ENCODE data around the gene TMPRSS7. TPM values are rescaled to one million over a fixed set of nuclear protein-coding genes. Genes with fewer than 3 reads are reported as not detected.

Gene TMPRSS7
- total and polyA plus RNA-seq, 7 donors, result under 0.01 TPM; not detected in 6

- Histone ChIP-seq H3K4me3 (peak overlapping the region in 3 of 4 donors; percentile 15 to 39 (median 39)), H3K36me3 (no peaks in the 10 kb centered on the region), H3K27me3 (peaks cover 0 to 22% (median 0%) of the 10 kb centered on the region in 3 donors), H3K9me3 (no peaks in the 10 kb centered on the region), H3K4me1 (peaks cover 0 to 13% (median 12%) of the 10 kb centered on the region in 4 donors), H3K27ac (no peak overlapping the region)
- TF ChIP-seq POLR2AphosphoS5 (IDR thresholded peaks at IDR 0.05) (no peak), EP300 (IDR thresholded peaks at IDR 0.05) (no peak), CTCF (IDR thresholded peaks at IDR 0.05) (no peak), POLR2A (IDR thresholded peaks at IDR 0.05) (no peak)
- intact Hi-C loops (cut with DNase I), result no loop called here
- 37 to 39% methylated on average over 19 of the region's 19 CpGs for WGBS, 2 donors
- DNase-seq, result no peak
These were observed 34.8 kb upstream of the TMPRSS7 start for GRCh38 chr3:111999484-112000324.

- Histone ChIP-seq H3K36me3 (no peaks in the 10 kb centered on the region), H3K4me3 (no peak overlapping the region), H3K27ac (no peak overlapping the region), H3K27me3 (peaks cover 0 to 22% (median 0%) of the 10 kb centered on the region in 3 donors), H3K4me1 (peaks cover 0 to 13% (median 12%) of the 10 kb centered on the region in 4 donors), H3K9me3 (no peaks in the 10 kb centered on the region)
- DNase-seq, result no peak
- no peak for TF ChIP-seq CTCF (IDR thresholded peaks at IDR 0.05)
- TF ChIP-seq EP300 (IDR thresholded peaks at IDR 0.05), result no peak
- no peak for TF ChIP-seq POLR2AphosphoS5 (IDR thresholded peaks at IDR 0.05)
- WGBS, 2 donors, result 87 to 93% methylated on average over 5 of the region's 5 CpGs
- intact Hi-C loops (cut with DNase I), result no loop called here
These were observed 34.2 kb upstream of the TMPRSS7 start for GRCh38 chr3:112000367-112000771.

GRCh38 chr3:112000966-112001365 lies 33.6 kb upstream of the TMPRSS7 start:
- no peak for DNase-seq
- no peaks in the 10 kb centered on the region for H3K9me3 ChIP-seq
- H3K36me3 ChIP-seq, result no peaks in the 10 kb centered on the region
- intact Hi-C loops (cut with DNase I), result no loop called here
- H3K4me1 ChIP-seq, result peaks cover 0 to 13% (median 12%) of the 10 kb centered on the region in 4 donors
- TF ChIP-seq POLR2A (IDR thresholded peaks at IDR 0.05) (no peak), CTCF (IDR thresholded peaks at IDR 0.05) (no peak)
- H3K4me3 ChIP-seq, result no peak overlapping the region
- WGBS, 2 donors, result 63 to 71% methylated on average over 2 of the region's 2 CpGs
- H3K27ac ChIP-seq, result no peak overlapping the region
- peaks cover 0 to 22% (median 0%) of the 10 kb centered on the region in 3 donors for H3K27me3 ChIP-seq

GRCh38 chr3:112001526-112001925 lies 33.0 kb upstream of the TMPRSS7 start:
- intact Hi-C loops (cut with DNase I), result no loop called here
- no peak overlapping the region for H3K4me3 ChIP-seq
- H3K27me3 ChIP-seq, result peaks cover 0 to 22% (median 0%) of the 10 kb centered on the region in 3 donors
- no peaks in the 10 kb centered on the region for H3K36me3 ChIP-seq
- H3K4me1 ChIP-seq, result peaks cover 0 to 13% (median 12%) of the 10 kb centered on the region in 4 donors
- no peak for DNase-seq
- 96 to 97% methylated on average over 2 of the region's 2 CpGs for WGBS, 2 donors
- TF ChIP-seq EP300 (IDR thresholded peaks at IDR 0.05) (no peak), POLR2AphosphoS5 (IDR thresholded peaks at IDR 0.05) (no peak), CTCF (IDR thresholded peaks at IDR 0.05) (no peak), POLR2A (IDR thresholded peaks at IDR 0.05) (no peak)
- no peak overlapping the region for H3K27ac ChIP-seq
- H3K9me3 ChIP-seq, result no peaks in the 10 kb centered on the region
